ENCODE results near the gene CDCP1.

Gene CDCP1

GRCh38 chr3:45124956-45125355 lies 21.2 kb downstream of the CDCP1 start:
- peaks cover 47 to 66% of the 10 kb centered on the region in 2 donors for H3K27me3 Mint-ChIP-seq
- no peak overlapping the region for H3K27ac Mint-ChIP-seq
- DNase-seq (no peak), ATAC-seq (replicated peaks) (no peak)
- no peaks in the 10 kb centered on the region for H3K36me3 Mint-ChIP-seq (ENCODE audit: insufficient read depth)
- H3K4me1 Mint-ChIP-seq (ENCODE audit: low read depth in 2 of 2), result no peaks in the 10 kb centered on the region
- no peak overlapping the region for H3K4me3 Mint-ChIP-seq
- H3K9me3 Mint-ChIP-seq, result no peaks in the 10 kb centered on the region

GRCh38 chr3:45124352-45124751 lies 21.8 kb downstream of the CDCP1 start:
- no peaks in the 10 kb centered on the region for H3K4me1 Mint-ChIP-seq (ENCODE audit: low read depth in 2 of 2)
- H3K27ac Mint-ChIP-seq, result no peak overlapping the region
- DNase-seq (no peak), ATAC-seq (replicated peaks) (no peak)
- H3K27me3 Mint-ChIP-seq, result peaks cover 42 to 72% of the 10 kb centered on the region in 2 donors
- H3K36me3 Mint-ChIP-seq (ENCODE audit: insufficient read depth), result no peaks in the 10 kb centered on the region
- no peak overlapping the region for H3K4me3 Mint-ChIP-seq
- H3K9me3 Mint-ChIP-seq, result no peaks in the 10 kb centered on the region

- Mint-ChIP-seq H3K9me3 (no peaks in the 10 kb centered on the region), H3K27ac (no peak overlapping the region), H3K4me1 (ENCODE audit: low read depth in 2 of 2) (peaks cover 2 to 3% of the 10 kb centered on the region in 2 donors), H3K4me3 (no peak overlapping the region), H3K36me3 (ENCODE audit: insufficient read depth) (no peaks in the 10 kb centered on the region), H3K27me3 (peaks cover 45 to 78% of the 10 kb centered on the region in 2 donors)
- DNase-seq (no peak), ATAC-seq (replicated peaks) (no peak)
Measured at GRCh38 chr3:45123581-45124269, 22.5 kb downstream of the CDCP1 start.

- no peaks in the 10 kb centered on the region for H3K36me3 Mint-ChIP-seq (ENCODE audit: insufficient read depth)
- no peak for ATAC-seq (replicated peaks)
Measured at GRCh38 chr3:45123030-45123429, 23.1 kb downstream of the CDCP1 start.

GRCh38 chr3:45120359-45121158 lies 25.6 kb downstream of the CDCP1 start:
- Mint-ChIP-seq H3K4me1 (ENCODE audit: low read depth in 2 of 2) (peaks cover 15% of the 10 kb centered on the region in 2 donors), H3K27me3 (peaks cover 55 to 69% of the 10 kb centered on the region in 2 donors), H3K4me3 (no peak overlapping the region), H3K9me3 (no peaks in the 10 kb centered on the region), H3K27ac (peak overlapping the region in 1 of 2 donors; percentile 35), H3K36me3 (ENCODE audit: insufficient read depth) (peaks cover 3% of the 10 kb centered on the region)
- DNase-seq (no peak), ATAC-seq (replicated peaks) (no peak)

More at GRCh38 chr3:45123030-45123429, 23.1 kb downstream of the CDCP1 start:
- peaks cover 49 to 83% of the 10 kb centered on the region in 2 donors for H3K27me3 Mint-ChIP-seq
- H3K9me3 Mint-ChIP-seq, result no peaks in the 10 kb centered on the region
- H3K4me3 Mint-ChIP-seq, result no peak overlapping the region
- H3K4me1 Mint-ChIP-seq (ENCODE audit: low read depth in 2 of 2), result peaks cover 9 to 10% of the 10 kb centered on the region in 2 donors
- no peak overlapping the region for H3K27ac Mint-ChIP-seq
- no peak for DNase-seq

- DNase-seq (no peak), ATAC-seq (replicated peaks) (no peak)
- peaks cover 50 to 62% of the 10 kb centered on the region in 2 donors for H3K27me3 Mint-ChIP-seq
- peaks cover 3% of the 10 kb centered on the region for H3K36me3 Mint-ChIP-seq (ENCODE audit: insufficient read depth)
- H3K4me3 Mint-ChIP-seq, result no peak overlapping the region
- peaks cover 15% of the 10 kb centered on the region in 2 donors for H3K4me1 Mint-ChIP-seq (ENCODE audit: low read depth in 2 of 2)
- no peak overlapping the region for H3K27ac Mint-ChIP-seq
- no peaks in the 10 kb centered on the region for H3K9me3 Mint-ChIP-seq
Measured at GRCh38 chr3:45119824-45120358, 26.3 kb downstream of the CDCP1 start.

- Mint-ChIP-seq H3K27ac (peak overlapping the region in 1 of 2 donors; percentile 41), H3K4me1 (ENCODE audit: low read depth in 2 of 2) (peaks cover 15% of the 10 kb centered on the region in 2 donors), H3K9me3 (no peaks in the 10 kb centered on the region), H3K4me3 (no peak overlapping the region), H3K36me3 (ENCODE audit: insufficient read depth) (peaks cover 3% of the 10 kb centered on the region), H3K27me3 (peaks cover 45 to 57% of the 10 kb centered on the region in 2 donors)
- ATAC-seq (replicated peaks) (no peak), DNase-seq (no peak)
Measured at GRCh38 chr3:45119376-45119775, 26.8 kb downstream of the CDCP1 start.

- Mint-ChIP-seq H3K9me3 (no peaks in the 10 kb centered on the region), H3K4me3 (peak overlapping the region in 1 of 2 donors; percentile 9), H3K27ac (peak overlapping the region in 1 of 2 donors; percentile 41), H3K36me3 (ENCODE audit: insufficient read depth) (peaks cover 3% of the 10 kb centered on the region), H3K4me1 (ENCODE audit: low read depth in 2 of 2) (peaks cover 15% of the 10 kb centered on the region in 2 donors), H3K27me3 (peaks cover 38 to 50% of the 10 kb centered on the region in 2 donors)
- ATAC-seq (replicated peaks) (no peak), DNase-seq (no peak)
Measured at GRCh38 chr3:45118615-45119071, 27.5 kb downstream of the CDCP1 start.

- Mint-ChIP-seq H3K9me3 (no peaks in the 10 kb centered on the region), H3K4me1 (ENCODE audit: low read depth in 2 of 2) (peaks cover 15 to 16% of the 10 kb centered on the region in 2 donors), H3K27ac (no peak overlapping the region), H3K27me3 (peaks cover 33 to 40% of the 10 kb centered on the region in 2 donors), H3K4me3 (no peak overlapping the region), H3K36me3 (ENCODE audit: insufficient read depth) (peaks cover 3% of the 10 kb centered on the region)
- no peak for ATAC-seq (replicated peaks)
- no peak for DNase-seq
Measured at GRCh38 chr3:45116350-45116749, 29.8 kb downstream of the CDCP1 start.

GRCh38 chr3:45113625-45114050 lies 32.5 kb downstream of the CDCP1 start:
- H3K27ac Mint-ChIP-seq, result no peak overlapping the region
- no peak overlapping the region for H3K4me3 Mint-ChIP-seq
- ATAC-seq (replicated peaks) (no peak), DNase-seq (no peak)
- peaks cover 13 to 16% of the 10 kb centered on the region in 2 donors for H3K27me3 Mint-ChIP-seq
- no peaks in the 10 kb centered on the region for H3K9me3 Mint-ChIP-seq
- peaks cover 31 to 34% of the 10 kb centered on the region in 2 donors for H3K4me1 Mint-ChIP-seq (ENCODE audit: low read depth in 2 of 2)
- peaks cover 9% of the 10 kb centered on the region for H3K36me3 Mint-ChIP-seq (ENCODE audit: insufficient read depth)

GRCh38 chr3:45112939-45113338 lies 33.2 kb downstream of the CDCP1 start:
- Mint-ChIP-seq H3K36me3 (ENCODE audit: insufficient read depth) (peaks cover 9% of the 10 kb centered on the region), H3K27ac (no peak overlapping the region), H3K27me3 (peaks cover 6 to 11% of the 10 kb centered on the region in 2 donors), H3K9me3 (no peaks in the 10 kb centered on the region), H3K4me1 (ENCODE audit: low read depth in 2 of 2) (peaks cover 24 to 27% of the 10 kb centered on the region in 2 donors), H3K4me3 (no peak overlapping the region)
- DNase-seq (no peak), ATAC-seq (replicated peaks) (no peak)

- H3K4me3 Mint-ChIP-seq, result peak overlapping the region; percentile 63 to 76
- H3K27ac Mint-ChIP-seq, result peak overlapping the region; percentile 84 to 89
- DNase-seq, result no peak
- H3K9me3 Mint-ChIP-seq, result no peaks in the 10 kb centered on the region
- H3K36me3 Mint-ChIP-seq (ENCODE audit: insufficient read depth), result peaks cover 10% of the 10 kb centered on the region
- no peak for ATAC-seq (replicated peaks)
- H3K4me1 Mint-ChIP-seq (ENCODE audit: low read depth in 2 of 2), result peaks cover 39 to 41% of the 10 kb centered on the region in 2 donors
- H3K27me3 Mint-ChIP-seq, result peaks cover 0 to 7% of the 10 kb centered on the region in 2 donors
Measured at GRCh38 chr3:45110509-45110833, 35.7 kb downstream of the CDCP1 start.

- Mint-ChIP-seq H3K36me3 (ENCODE audit: insufficient read depth) (peaks cover 12% of the 10 kb centered on the region), H3K4me1 (ENCODE audit: low read depth in 2 of 2) (peaks cover 45 to 46% of the 10 kb centered on the region in 2 donors), H3K27me3 (peaks cover 0 to 7% of the 10 kb centered on the region in 2 donors), H3K27ac (peak overlapping the region; percentile 84 to 89), H3K9me3 (no peaks in the 10 kb centered on the region), H3K4me3 (peak overlapping the region; percentile 63 to 76)
- ATAC-seq (replicated peaks) (peak; percentile 57), DNase-seq (peak in 2 of 3 experiments; percentile 4 to 16)
Measured at GRCh38 chr3:45109771-45110508, 36.2 kb downstream of the CDCP1 start.

Data from effector memory CD8-positive, alpha-beta T cell (primary cell).